Superior temporal gyrus (tissue), 1 donor: ENCODE results near the gene THOC6.
"Not testable (repeated sequence)": the region's sequence is repeated elsewhere in the genome, so short reads cannot be mapped to it uniquely, and the experiment has no call there.

Experiments used
- DNase-seq: peaks from one replicate; pipeline ENCODE4 v3.0.0-alpha.2; 2016; ENCODE audit errors: extremely low spot score

The THOC6 gene

GRCh38 chr16:3030222-3031212 is 6.7 kb downstream of the THOC6 start:
- no peak for DNase-seq

- DNase-seq: no peak
Observed at GRCh38 chr16:3032624-3033023, 8.8 kb downstream of the THOC6 start.

GRCh38 chr16:3035289-3035971 is 11.6 kb downstream of the THOC6 start:
- no peak for DNase-seq

- no peak for DNase-seq
Observed at GRCh38 chr16:3035972-3036725, 12.3 kb downstream of the THOC6 start.

- DNase-seq: no peak
Observed at GRCh38 chr16:3036726-3037315, 13.0 kb downstream of the THOC6 start, which contains the start of gene BICDL2. TSS of gene BICDL2 (minus strand) at chr16:3036944. CDS start at chr16:3035496, 1,448 bp downstream.

- no peak for DNase-seq
Observed at GRCh38 chr16:3038256-3038655, 14.4 kb downstream of the THOC6 start.

- no peak for DNase-seq
Observed at GRCh38 chr16:3038896-3039295, 15.1 kb downstream of the THOC6 start.

- DNase-seq: no peak
Observed at GRCh38 chr16:3042376-3042775, 18.5 kb downstream of the THOC6 start.

- DNase-seq: no peak
Observed at GRCh38 chr16:3044708-3045107, 20.9 kb downstream of the THOC6 start.

GRCh38 chr16:3045758-3046640 is 22.2 kb downstream of the THOC6 start, which contains the start of gene MMP25:
TSS of gene MMP25 (plus strand) at chr16:3046561. CDS start at chr16:3046918, 357 bp downstream.
- DNase-seq: no peak

GRCh38 chr16:3046641-3047386 is 23.0 kb downstream of the THOC6 start:
- no peak for DNase-seq

- no peak for DNase-seq
Observed at GRCh38 chr16:3047387-3047720, 23.5 kb downstream of the THOC6 start.

GRCh38 chr16:3049921-3050481 is 26.2 kb downstream of the THOC6 start:
- no peak for DNase-seq

- DNase-seq: no peak
Observed at GRCh38 chr16:3050487-3050886, 26.7 kb downstream of the THOC6 start.

GRCh38 chr16:3051009-3051408 is 27.2 kb downstream of the THOC6 start:
- DNase-seq: no peak

- no peak for DNase-seq
Observed at GRCh38 chr16:3051494-3051893, 27.7 kb downstream of the THOC6 start.

GRCh38 chr16:3052571-3053329 is 28.9 kb downstream of the THOC6 start:
- DNase-seq: not testable (repeated sequence)

- not testable (repeated sequence) for DNase-seq
Observed at GRCh38 chr16:3053330-3053710, 29.5 kb downstream of the THOC6 start.
